SU-DHL-6 (cell line): ENCODE results near the gene DCDC1.

Source experiments
- H2AFZ ChIP-seq: fragments of 200-600 bp; sonication (generic); 2 replicates; pipeline ENCODE4 v1.6.1; 2014; ENCODE audit warnings: low read depth, mild to moderate bottlenecking, moderate library complexity, mixed read lengths, antibody characterized with exemption, low read length; ENCODE audit not compliant: severe bottlenecking
- H3F3A ChIP-seq: fragments of 200-600 bp; shearing (Covaris generic); 2 replicates; pipeline ENCODE4 v1.6.0; 2016; ENCODE audit warnings: antibody characterized with exemption, mild to moderate bottlenecking; ENCODE audit not compliant: insufficient read depth
- H3K27ac ChIP-seq: fragments of 200-600 bp; sonication (generic); 2 replicates; pipeline ENCODE4 v1.5.1; 2016; ENCODE audit warnings: low read depth, mild to moderate bottlenecking, low read length, moderate library complexity, mixed read lengths
- H3K27me3 ChIP-seq: fragments of 200-600 bp; sonication (generic), shearing (Covaris generic); 2 replicates; pipeline ENCODE4 v1.6.0; 2014; ENCODE audit warnings: mild to moderate bottlenecking, low read length
- H3K36me3 ChIP-seq: fragments of 200-600 bp; sonication (generic); 2 replicates; pipeline ENCODE4 v1.6.1; 2014; ENCODE audit warnings: mild to moderate bottlenecking, low read length, mixed read lengths
- H3K4me2 ChIP-seq: fragments of 300-600, 200-600 bp; shearing (Covaris generic), sonication (generic); 2 replicates; pipeline ENCODE4 v1.6.0; 2014; ENCODE audit warnings: low read length, low read depth, mild to moderate bottlenecking; ENCODE audit not compliant: poor library complexity, severe bottlenecking
- H3K4me3 ChIP-seq: fragments of 200-600 bp; sonication (generic); 2 replicates; pipeline ENCODE4 v1.5.1; 2014; ENCODE audit warnings: antibody characterized with exemption, low read length, mild to moderate bottlenecking, mixed read lengths; ENCODE audit not compliant: insufficient read depth, poor library complexity, severe bottlenecking
- H3K79me2 ChIP-seq: fragments of 200-600 bp; sonication (generic); 2 replicates; pipeline ENCODE4 v1.6.1; 2014; ENCODE audit warnings: mild to moderate bottlenecking, low read length, moderate library complexity; ENCODE audit not compliant: insufficient read depth
- H3K9ac ChIP-seq: fragments of 200-600 bp; sonication (generic); 2 replicates; pipeline ENCODE4 v1.7.0; 2014; ENCODE audit warnings: mild to moderate bottlenecking, low read length
- H3K9me2 ChIP-seq: fragments of 200-600 bp; sonication (generic); replicated peaks from 2 replicates; pipeline ENCODE4 v1.6.1; 2014; ENCODE audit warnings: low read length; ENCODE audit not compliant: insufficient read depth
- H3K9me3 ChIP-seq: fragments of 200-600 bp; sonication (generic); 2 replicates; pipeline ENCODE4 v1.6.1; 2014; ENCODE audit warnings: low read length, mixed read lengths; ENCODE audit not compliant: insufficient read depth
- H4K20me1 ChIP-seq: fragments of 200-600 bp; sonication (generic); 2 replicates; pipeline ENCODE4 v1.6.1; 2014; ENCODE audit warnings: low read depth, mild to moderate bottlenecking, antibody characterized with exemption, low read length, moderate library complexity, mixed read lengths
- CTCF ChIP-seq: fragments of 200-600 bp; sonication (generic); IDR thresholded peaks from one replicate; pipeline ENCODE4 v1.5.1; 2017; ENCODE audit warnings: antibody characterized with exemption, mild to moderate bottlenecking, low read length, moderate library complexity; ENCODE audit not compliant: insufficient read depth, poor library complexity, severe bottlenecking
- EZH2phosphoT487 ChIP-seq: fragments of 200-600 bp; sonication (generic), shearing (Covaris generic); conservative IDR thresholded peaks from 2 replicates; pipeline ENCODE4 v1.6.1; 2018; ENCODE audit warnings: mild to moderate bottlenecking, antibody characterized with exemption, low read length, moderate library complexity, mixed read lengths

The DCDC1 gene

GRCh38 chr11:31259797-31260196 lies 109.7 kb downstream of the DCDC1 start:
- H3K36me3 ChIP-seq: no peaks in the 10 kb centered on the region
- no peak overlapping the region for H3K4me2 ChIP-seq
- H3K9me3 ChIP-seq: no peaks in the 10 kb centered on the region
- H3K27ac ChIP-seq: no peak overlapping the region
- H4K20me1 ChIP-seq: no peaks in the 10 kb centered on the region
- no peak for TF ChIP-seq EZH2phosphoT487
- TF ChIP-seq CTCF: no peak
- no peaks in the 10 kb centered on the region for H3K79me2 ChIP-seq
- H3F3A ChIP-seq: no peaks in the 10 kb centered on the region
- no peak overlapping the region for H2AFZ ChIP-seq
- no peaks in the 10 kb centered on the region for H3K9me2 ChIP-seq
- H3K4me3 ChIP-seq: no peak overlapping the region
- H3K9ac ChIP-seq: no peak overlapping the region
- H3K27me3 ChIP-seq: no peaks in the 10 kb centered on the region

DNA sequence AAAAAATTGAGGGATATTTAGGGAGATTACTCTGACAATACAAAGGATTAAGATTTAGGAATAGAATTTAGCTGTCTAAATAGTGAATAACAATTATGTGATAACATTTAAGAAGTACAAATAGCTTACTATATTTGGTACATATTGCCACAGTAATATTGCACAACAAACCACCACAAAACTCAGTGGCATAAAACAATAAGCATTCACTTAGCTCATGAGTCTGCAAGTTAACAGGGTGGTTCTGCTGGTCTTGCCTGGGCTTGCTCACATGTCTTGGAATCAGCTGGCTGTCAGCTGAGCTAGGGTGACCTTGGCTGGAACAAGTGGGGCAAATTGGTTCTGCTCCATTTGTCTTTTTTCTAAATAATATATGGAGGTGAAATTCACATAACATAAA lies 115.1 kb downstream of the DCDC1 start:
- Histone ChIP-seq H3K4me3 (no peak overlapping the region), H2AFZ (no peak overlapping the region), H3K9me3 (no peaks in the 10 kb centered on the region), H3K79me2 (no peaks in the 10 kb centered on the region), H3K36me3 (no peaks in the 10 kb centered on the region), H3K27ac (no peak overlapping the region), H4K20me1 (no peaks in the 10 kb centered on the region), H3K9ac (no peak overlapping the region), H3K9me2 (no peaks in the 10 kb centered on the region), H3K27me3 (no peaks in the 10 kb centered on the region), H3K4me2 (no peak overlapping the region), H3F3A (no peaks in the 10 kb centered on the region)
- TF ChIP-seq EZH2phosphoT487 (no peak), CTCF (no peak)

DNA sequence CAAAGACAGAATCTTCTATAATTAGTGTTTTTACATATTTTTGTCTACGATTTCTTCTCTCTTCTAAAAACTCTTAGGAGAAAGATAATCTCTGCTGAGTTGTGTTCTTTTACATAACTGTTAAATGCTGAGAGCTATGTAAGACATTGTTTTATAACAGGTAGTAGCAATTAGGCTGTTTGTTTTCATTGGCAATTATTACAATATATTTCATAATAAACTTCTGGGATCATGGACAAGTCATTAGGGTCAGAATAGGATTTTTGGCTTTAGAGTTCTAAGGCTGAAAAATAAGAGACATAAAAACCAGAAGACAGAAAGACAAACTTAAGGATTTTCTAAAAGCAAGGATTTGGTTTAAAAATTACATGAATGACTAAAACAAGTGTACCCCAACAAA lies 120.8 kb downstream of the DCDC1 start:
- no peak overlapping the region for H3K9ac ChIP-seq
- TF ChIP-seq CTCF (no peak), EZH2phosphoT487 (no peak)
- H3K27ac ChIP-seq: no peak overlapping the region
- no peaks in the 10 kb centered on the region for H3K9me2 ChIP-seq
- H4K20me1 ChIP-seq: no peaks in the 10 kb centered on the region
- H2AFZ ChIP-seq: no peak overlapping the region
- no peaks in the 10 kb centered on the region for H3K27me3 ChIP-seq
- no peak overlapping the region for H3K4me3 ChIP-seq
- no peaks in the 10 kb centered on the region for H3K9me3 ChIP-seq
- H3K4me2 ChIP-seq: no peak overlapping the region
- no peaks in the 10 kb centered on the region for H3K79me2 ChIP-seq
- H3F3A ChIP-seq: no peaks in the 10 kb centered on the region
- no peaks in the 10 kb centered on the region for H3K36me3 ChIP-seq

DNA sequence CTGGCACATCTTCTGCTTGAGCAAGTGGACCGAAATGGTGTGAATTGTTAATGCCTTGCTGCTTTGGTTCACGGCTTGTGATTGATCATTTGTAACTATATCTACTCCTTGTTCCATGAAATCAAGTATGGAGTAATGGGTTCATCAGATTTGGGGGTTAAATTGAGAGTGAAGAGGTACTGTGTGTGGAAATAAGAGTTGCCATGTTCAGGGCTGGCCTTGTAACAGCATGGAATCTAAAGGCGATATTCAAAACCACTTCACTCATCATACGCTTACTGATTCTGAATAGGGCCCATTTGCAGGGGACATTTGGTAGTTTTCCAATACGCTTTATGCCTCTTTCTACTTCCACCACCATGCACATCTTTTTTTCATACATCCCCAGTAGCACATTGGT lies 122.2 kb downstream of the DCDC1 start:
- Histone ChIP-seq H3K36me3 (no peaks in the 10 kb centered on the region), H3K9me3 (no peaks in the 10 kb centered on the region), H3K27ac (no peak overlapping the region), H3F3A (no peaks in the 10 kb centered on the region), H3K4me3 (no peak overlapping the region), H3K9ac (no peak overlapping the region), H4K20me1 (no peaks in the 10 kb centered on the region), H3K79me2 (no peaks in the 10 kb centered on the region), H3K9me2 (no peaks in the 10 kb centered on the region), H3K4me2 (no peak overlapping the region), H2AFZ (no peak overlapping the region), H3K27me3 (no peaks in the 10 kb centered on the region)
- TF ChIP-seq EZH2phosphoT487: no peak
- no peak for TF ChIP-seq CTCF
